ENCODE results near the gene DRICH1. TPM values are rescaled to one million over a fixed set of nuclear protein-coding genes. Genes with fewer than 3 reads are reported as not detected.

DRICH1 gene
- total and polyA plus RNA-seq, 2 of the 8 experiments (the other 6 are each of a cell fraction or from before 2014, with no cell fraction given) = 0.21 to 0.28 TPM

DNA sequence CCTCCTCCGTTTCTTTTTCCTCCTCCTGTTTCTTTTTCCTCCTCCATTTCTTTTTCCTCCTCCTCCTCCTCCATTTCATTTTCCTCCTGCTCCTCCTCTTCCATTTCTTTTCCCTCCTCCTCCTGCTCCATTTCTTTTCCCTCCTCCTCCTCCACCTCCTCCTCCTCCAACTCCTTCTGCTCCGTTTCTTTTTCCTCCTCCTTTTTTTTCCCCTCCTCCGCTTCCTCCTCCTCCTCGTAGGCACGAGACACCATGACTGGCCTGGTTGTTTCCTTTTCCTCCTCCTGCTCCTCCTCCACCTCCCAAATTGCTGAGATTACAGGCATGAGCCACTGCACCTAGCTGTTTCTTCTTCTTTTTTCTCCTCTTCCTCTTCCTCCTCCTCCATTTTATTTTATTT, 25.6 kb upstream of the DRICH1 start (continued):
- TF ChIP-seq KDM4A (IDR thresholded peaks at IDR 0.05; ENCODE audit: low read depth, low read length, severe bottlenecking) (no peak), KDM5A (IDR thresholded peaks at IDR 0.05; ENCODE audit: low read length) (no peak), POU5F1 (IDR thresholded peaks at IDR 0.05; ENCODE audit: low read depth, low read length) (no peak)
- TF ChIP-seq, protein P1, sequence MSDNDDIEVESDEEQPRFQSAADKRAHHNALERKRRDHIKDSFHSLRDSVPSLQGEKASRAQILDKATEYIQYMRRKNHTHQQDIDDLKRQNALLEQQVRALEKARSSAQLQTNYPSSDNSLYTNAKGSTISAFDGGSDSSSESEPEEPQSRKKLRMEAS (IDR thresholded peaks at IDR 0.05) = no peak

Measured in H1 (cell line).